ENCODE data around the gene LIN28B.
"Not testable (repeated sequence)": the region's sequence is repeated elsewhere in the genome, so short reads cannot be mapped to it uniquely, and the experiment has no call there.

DNA sequence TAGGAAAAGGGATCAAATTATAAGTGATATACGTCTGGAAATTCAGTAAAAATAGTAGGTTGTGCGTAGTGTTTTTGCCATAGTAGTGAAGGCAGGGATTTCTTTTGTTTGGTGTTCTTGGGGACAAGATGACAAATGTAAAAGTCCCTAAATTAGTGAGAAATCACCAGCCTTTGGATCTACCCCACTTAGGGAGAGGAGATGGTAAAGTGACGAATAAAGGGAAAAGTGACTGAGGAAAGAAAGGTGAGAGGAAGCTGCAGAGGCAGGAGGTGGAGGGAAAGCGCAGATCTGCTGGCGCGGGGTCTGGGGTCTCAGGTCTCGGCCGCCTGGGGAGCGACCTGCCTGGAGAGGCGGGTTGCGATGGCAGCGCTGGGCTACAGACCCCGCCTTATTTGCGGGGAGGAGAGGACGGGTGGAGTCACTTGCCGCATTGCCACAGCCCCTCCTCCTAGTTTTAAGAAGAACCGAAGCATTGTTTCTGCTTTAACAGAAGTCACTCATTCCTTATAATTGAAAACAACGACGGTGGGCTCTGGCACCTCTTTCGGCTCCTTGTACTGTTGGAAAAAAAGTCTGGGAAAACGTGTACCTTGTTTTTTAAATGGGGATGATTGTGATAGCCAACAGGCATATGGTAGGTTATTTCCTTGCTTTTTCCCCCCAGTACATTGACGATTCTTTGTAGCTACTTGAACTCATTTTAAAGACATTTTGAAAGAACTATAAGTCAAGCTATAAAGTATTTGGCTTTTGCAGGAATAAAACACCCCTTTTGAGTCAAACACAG lies 3.3 kb upstream of the LIN28B start:
- TF ChIP-seq POLR2A, POLR2AphosphoS5 (IDR thresholded peaks at IDR 0.05): not testable (repeated sequence)
- TF ChIP-seq, protein P1, sequence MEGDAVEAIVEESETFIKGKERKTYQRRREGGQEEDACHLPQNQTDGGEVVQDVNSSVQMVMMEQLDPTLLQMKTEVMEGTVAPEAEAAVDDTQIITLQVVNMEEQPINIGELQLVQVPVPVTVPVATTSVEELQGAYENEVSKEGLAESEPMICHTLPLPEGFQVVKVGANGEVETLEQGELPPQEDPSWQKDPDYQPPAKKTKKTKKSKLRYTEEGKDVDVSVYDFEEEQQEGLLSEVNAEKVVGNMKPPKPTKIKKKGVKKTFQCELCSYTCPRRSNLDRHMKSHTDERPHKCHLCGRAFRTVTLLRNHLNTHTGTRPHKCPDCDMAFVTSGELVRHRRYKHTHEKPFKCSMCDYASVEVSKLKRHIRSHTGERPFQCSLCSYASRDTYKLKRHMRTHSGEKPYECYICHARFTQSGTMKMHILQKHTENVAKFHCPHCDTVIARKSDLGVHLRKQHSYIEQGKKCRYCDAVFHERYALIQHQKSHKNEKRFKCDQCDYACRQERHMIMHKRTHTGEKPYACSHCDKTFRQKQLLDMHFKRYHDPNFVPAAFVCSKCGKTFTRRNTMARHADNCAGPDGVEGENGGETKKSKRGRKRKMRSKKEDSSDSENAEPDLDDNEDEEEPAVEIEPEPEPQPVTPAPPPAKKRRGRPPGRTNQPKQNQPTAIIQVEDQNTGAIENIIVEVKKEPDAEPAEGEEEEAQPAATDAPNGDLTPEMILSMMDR (IDR thresholded peaks at IDR 0.05): not testable (repeated sequence)
